ENCODE data around the gene NLRX1.
"Not testable (repeated sequence)": the region's sequence is repeated elsewhere in the genome, so short reads cannot be mapped to it uniquely, and the experiment has no call there.

Gene NLRX1

DNA sequence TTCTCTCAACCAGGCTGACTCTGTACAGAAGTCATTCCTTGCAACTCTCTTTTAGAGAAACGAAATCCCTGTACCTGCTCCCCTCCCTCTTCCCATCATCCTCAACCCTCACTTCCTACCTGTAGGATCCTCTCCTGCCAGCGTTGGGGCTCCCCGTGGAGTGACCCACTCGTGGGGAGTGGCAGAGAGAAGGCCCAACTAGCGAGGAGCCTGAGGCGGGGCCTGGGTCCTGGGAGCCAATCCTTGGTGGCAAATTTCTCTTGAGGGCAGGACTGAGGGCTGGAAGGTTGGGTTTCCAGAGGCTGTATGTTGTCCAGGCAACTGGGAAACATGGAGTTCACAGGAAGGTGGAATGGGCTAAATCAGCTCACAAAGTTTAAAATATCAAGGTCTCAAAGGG lies 27.2 kb downstream of the NLRX1 start:
- Histone ChIP-seq H3K4me1 (ENCODE audit: control insufficient read depth, insufficient read depth, low read length) (no peaks in the 10 kb centered on the region; the same call in 1 of the 2 replicates), H3K9me3 (ENCODE audit: control insufficient read depth, insufficient read depth, low read length) (no peaks in the 10 kb centered on the region), H3K36me3 (ENCODE audit: control insufficient read depth, insufficient read depth, low read length) (no peaks in the 10 kb centered on the region), H3K4me3 (ENCODE audit: low read length) (no peak overlapping the region), H3K27me3 (ENCODE audit: control insufficient read depth, insufficient read depth, low read length) (no peaks in the 10 kb centered on the region), H3K27ac (ENCODE audit: low read length) (no peak overlapping the region)
- peak; percentile 80 for DNase-seq (ENCODE audit: low read depth, low spot score)
- WGBS (ENCODE audit: insufficient coverage, insufficient read length) = no CpG with 5 or more reads among the region's 6 CpGs

DNA sequence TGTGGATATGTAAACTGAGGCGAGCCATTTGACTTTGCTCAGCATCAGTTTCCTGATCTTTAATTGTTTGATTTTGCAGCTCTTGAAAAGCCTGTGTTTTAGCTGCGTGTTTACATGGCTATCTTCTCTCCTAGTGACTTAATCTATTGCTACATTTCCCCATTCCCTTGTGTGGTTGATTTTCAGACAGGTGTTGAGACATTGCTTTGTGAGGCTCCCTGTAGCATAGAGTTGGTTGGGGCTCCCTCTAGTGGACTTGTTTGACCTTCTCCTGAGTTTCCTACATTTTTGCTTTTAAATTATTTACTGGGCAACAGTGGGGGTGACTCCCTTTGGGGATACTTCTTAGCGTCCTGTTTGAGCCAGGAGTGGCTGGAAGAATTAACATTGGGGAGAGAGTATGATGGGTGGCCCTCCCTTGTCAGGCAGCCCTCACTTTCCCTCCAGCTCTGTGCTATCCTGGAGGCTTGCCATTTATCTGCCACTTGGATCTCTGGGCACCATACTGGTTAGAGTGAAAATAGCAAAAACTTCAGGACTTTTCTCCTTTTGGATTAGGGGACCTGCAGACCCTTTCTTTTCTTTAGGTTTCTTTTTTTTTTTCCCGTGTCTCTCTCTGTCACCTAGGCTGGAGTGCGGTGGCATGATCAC lies 28.4 kb downstream of the NLRX1 start:
- peak; percentile 68 for DNase-seq (ENCODE audit: low read depth, low spot score)
- Histone ChIP-seq H3K27me3 (ENCODE audit: control insufficient read depth, insufficient read depth, low read length) (no peaks in the 10 kb centered on the region), H3K4me3 (ENCODE audit: low read length) (no peak overlapping the region), H3K9me3 (ENCODE audit: control insufficient read depth, insufficient read depth, low read length) (no peaks in the 10 kb centered on the region), H3K36me3 (ENCODE audit: control insufficient read depth, insufficient read depth, low read length) (no peaks in the 10 kb centered on the region), H3K27ac (ENCODE audit: low read length) (no peak overlapping the region), H3K4me1 (ENCODE audit: control insufficient read depth, insufficient read depth, low read length) (no peaks in the 10 kb centered on the region; the same call in 1 of the 2 replicates)
- WGBS (ENCODE audit: insufficient coverage, insufficient read length) = no CpG with 5 or more reads among the region's 5 CpGs

DNA sequence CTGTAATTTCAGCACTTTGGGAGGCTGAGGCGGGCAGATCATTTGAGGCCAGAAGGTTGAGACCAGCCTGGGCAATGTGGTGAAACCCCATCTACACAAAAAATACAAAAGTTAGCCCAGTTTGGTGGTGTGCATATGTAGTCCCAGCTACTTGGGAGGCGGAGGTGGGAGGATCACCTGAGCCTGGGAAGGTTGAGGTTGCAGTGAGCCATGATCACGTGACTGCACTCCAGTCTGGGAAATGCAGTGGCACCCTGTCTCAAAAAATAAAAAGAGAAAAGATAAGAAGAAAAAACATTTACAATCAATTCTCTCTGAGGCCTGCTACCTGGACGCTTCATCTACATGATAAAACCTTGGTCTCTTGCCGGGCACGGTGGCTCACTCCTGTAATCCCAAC lies 30.4 kb downstream of the NLRX1 start:
- Histone ChIP-seq H3K4me1 (ENCODE audit: control insufficient read depth, insufficient read depth, low read length) (no peaks in the 10 kb centered on the region; the same call in 1 of the 2 replicates), H3K36me3 (ENCODE audit: control insufficient read depth, insufficient read depth, low read length) (no peaks in the 10 kb centered on the region), H3K9me3 (ENCODE audit: control insufficient read depth, insufficient read depth, low read length) (no peaks in the 10 kb centered on the region), H3K4me3 (ENCODE audit: low read length) (no peak overlapping the region), H3K27me3 (ENCODE audit: control insufficient read depth, insufficient read depth, low read length) (no peaks in the 10 kb centered on the region), H3K27ac (ENCODE audit: low read length) (no peak overlapping the region)
- no peak for DNase-seq (ENCODE audit: low read depth, low spot score)
- WGBS (ENCODE audit: insufficient coverage, insufficient read length) = no CpG with 5 or more reads among the region's 6 CpGs

DNA sequence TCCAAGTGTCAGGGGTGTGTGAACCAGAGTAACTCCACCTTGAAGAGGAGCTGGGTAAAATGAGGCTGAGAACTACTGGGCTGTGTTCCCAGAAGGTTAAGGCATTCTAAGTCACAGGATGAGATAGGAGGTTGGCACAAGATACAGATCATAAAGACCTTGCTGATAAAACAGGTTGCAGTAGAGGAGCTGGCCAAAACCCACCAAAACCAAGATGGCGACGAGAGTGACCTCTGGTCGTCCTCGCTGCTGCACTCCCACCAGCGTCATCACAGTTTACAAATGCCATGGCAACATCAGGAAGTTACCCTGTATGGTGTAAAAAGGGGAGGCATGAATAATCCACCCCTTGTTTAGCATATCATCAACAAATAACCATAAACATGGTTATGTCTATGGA lies 32.7 kb downstream of the NLRX1 start:
- H3K4me1 ChIP-seq (ENCODE audit: control insufficient read depth, insufficient read depth, low read length); H3K4me3 ChIP-seq (ENCODE audit: low read length); H3K27ac ChIP-seq (ENCODE audit: low read length); H3K36me3 ChIP-seq (ENCODE audit: control insufficient read depth, insufficient read depth, low read length); DNase-seq (ENCODE audit: low read depth, low spot score); H3K9me3 ChIP-seq (ENCODE audit: control insufficient read depth, insufficient read depth, low read length); H3K27me3 ChIP-seq (ENCODE audit: control insufficient read depth, insufficient read depth, low read length): not testable (repeated sequence)
- no CpG with 5 or more reads among the region's 5 CpGs for WGBS (ENCODE audit: insufficient coverage, insufficient read length)

DNA sequence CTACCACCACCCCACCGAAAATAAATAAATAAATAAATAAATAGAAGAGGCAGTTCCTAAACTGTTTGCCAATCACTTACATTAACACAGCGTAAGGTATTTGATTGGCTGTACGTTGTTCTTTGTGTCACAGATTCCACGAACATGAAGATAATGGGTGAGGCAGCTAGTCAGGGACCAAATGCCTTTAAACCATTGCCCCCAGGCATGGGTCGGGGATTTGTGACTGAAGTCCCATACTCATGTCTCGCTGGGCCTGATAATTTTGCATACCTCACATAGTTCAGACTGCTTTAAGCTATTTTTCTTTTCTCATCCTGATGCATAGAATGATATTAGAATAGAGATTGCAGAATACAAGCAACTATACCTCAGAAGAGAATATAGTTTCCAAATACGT lies 34.0 kb downstream of the NLRX1 start:
- DNase-seq (ENCODE audit: low read depth, low spot score) = no peak
- no peaks in the 10 kb centered on the region for H3K4me1 ChIP-seq (ENCODE audit: control insufficient read depth, insufficient read depth, low read length)
- WGBS (ENCODE audit: insufficient coverage, insufficient read length) = no CpG with 5 or more reads among the region's 7 CpGs
- no peak overlapping the region for H3K4me3 ChIP-seq (ENCODE audit: low read length)
- H3K27ac ChIP-seq (ENCODE audit: low read length) = no peak overlapping the region
- H3K27me3 ChIP-seq (ENCODE audit: control insufficient read depth, insufficient read depth, low read length) = no peaks in the 10 kb centered on the region
- H3K9me3 ChIP-seq (ENCODE audit: control insufficient read depth, insufficient read depth, low read length) = no peaks in the 10 kb centered on the region
- H3K36me3 ChIP-seq (ENCODE audit: control insufficient read depth, insufficient read depth, low read length) = no peaks in the 10 kb centered on the region

DNA sequence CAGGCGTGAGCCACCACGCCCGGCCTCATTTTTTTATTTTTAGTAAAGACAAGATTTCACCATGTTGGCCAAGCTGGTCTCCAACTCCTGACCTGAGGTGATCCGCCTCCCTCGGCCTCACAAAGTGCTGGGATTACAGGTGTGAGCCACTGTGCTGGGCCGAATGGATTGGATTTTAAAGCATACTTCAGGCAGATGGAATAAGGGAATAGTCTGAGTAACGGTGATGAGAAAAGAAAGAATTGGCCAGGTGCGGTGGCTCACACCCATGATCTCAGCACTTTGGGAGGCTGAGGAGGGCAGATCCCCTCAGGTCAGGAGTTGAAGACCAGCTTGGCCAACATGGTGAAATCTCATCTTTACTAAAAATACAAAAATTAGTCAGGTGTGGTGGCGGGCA lies 35.5 kb downstream of the NLRX1 start:
- no peak for DNase-seq (ENCODE audit: low read depth, low spot score)
- H3K36me3 ChIP-seq (ENCODE audit: control insufficient read depth, insufficient read depth, low read length) = no peaks in the 10 kb centered on the region
- no peaks in the 10 kb centered on the region for H3K27me3 ChIP-seq (ENCODE audit: control insufficient read depth, insufficient read depth, low read length)
- no peaks in the 10 kb centered on the region for H3K4me1 ChIP-seq (ENCODE audit: control insufficient read depth, insufficient read depth, low read length)
- WGBS (ENCODE audit: insufficient coverage, insufficient read length) = no CpG with 5 or more reads among the region's 9 CpGs
- H3K9me3 ChIP-seq (ENCODE audit: control insufficient read depth, insufficient read depth, low read length) = no peaks in the 10 kb centered on the region
- H3K27ac ChIP-seq (ENCODE audit: low read length) = no peak overlapping the region
- H3K4me3 ChIP-seq (ENCODE audit: low read length) = no peak overlapping the region

DNA sequence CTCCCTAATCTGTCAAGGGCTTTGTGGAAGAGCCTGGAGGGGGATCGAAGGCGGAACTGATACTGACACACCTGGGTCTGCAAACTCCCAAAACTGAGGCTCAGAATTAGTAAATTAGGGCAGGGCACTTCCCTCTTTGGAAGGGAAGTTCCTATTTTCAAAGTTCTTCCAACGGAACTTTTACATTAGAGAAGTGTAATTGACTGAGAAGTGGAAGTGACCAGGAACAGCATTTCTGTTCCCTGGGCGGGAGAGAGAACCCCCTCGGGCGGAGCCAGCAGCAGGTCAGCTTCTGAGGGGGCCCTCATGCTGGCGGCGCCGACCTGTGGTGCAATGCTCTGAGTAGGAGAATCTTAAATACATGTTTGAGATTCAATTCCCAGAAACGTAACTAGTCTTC lies 36.6 kb downstream of the NLRX1 start:
- Histone ChIP-seq H3K27ac (ENCODE audit: low read length) (no peak overlapping the region), H3K9me3 (ENCODE audit: control insufficient read depth, insufficient read depth, low read length) (no peaks in the 10 kb centered on the region), H3K27me3 (ENCODE audit: control insufficient read depth, insufficient read depth, low read length) (no peaks in the 10 kb centered on the region), H3K36me3 (ENCODE audit: control insufficient read depth, insufficient read depth, low read length) (no peaks in the 10 kb centered on the region), H3K4me1 (ENCODE audit: control insufficient read depth, insufficient read depth, low read length) (no peaks in the 10 kb centered on the region), H3K4me3 (ENCODE audit: low read length) (no peak overlapping the region)
- no CpG with 5 or more reads among the region's 10 CpGs for WGBS (ENCODE audit: insufficient coverage, insufficient read length)
- DNase-seq (ENCODE audit: low read depth, low spot score) = no peak

DNA sequence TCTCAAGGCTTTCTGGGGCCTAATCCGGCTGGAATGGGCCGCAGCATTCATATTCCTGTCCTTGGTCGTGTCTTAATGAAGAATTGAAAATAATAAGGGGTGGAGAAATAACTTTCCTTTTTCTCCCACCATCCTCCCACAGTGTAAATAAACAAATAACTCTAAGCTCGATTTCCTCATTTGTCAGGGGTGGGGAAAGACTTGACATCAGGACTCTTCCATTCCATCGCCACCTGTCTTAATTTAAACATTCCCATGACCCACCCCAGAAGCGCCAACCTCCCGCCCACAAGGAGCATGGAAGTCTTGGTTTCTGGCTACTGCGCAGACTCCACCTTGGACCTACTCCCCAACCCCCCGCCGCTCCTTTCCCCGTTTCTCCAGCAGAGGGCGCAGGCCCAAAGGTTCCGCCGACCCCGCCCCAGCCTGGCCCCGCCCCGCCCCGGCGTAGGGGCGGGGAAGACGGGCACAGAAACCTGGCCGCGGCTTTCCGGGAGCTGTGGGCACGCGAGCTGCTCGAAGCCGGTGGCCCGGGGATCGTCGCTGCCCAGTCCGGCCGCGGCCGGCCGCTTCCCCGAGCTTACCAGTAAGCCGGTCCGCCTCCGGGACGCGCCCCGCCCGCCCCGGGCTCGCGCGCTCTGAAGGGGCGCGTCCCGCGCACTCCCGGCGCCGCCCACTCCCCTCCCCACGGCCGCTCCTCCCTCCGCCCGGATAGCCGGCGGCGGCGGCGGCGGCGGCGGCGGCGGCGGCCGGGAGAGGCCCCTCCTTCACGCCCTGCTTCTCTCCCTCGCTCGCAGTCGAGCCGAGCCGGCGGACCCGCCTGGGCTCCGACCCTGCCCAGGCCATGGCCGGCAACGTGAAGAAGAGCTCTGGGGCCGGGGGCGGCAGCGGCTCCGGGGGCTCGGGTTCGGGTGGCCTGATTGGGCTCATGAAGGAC lies 37.3 kb downstream of the NLRX1 start, which contains the start of gene CBL:
CBL (plus strand) TSS at position 766 of the 937 bp plus-strand sequence; CDS start at position 845, 79 bp downstream.
- Histone ChIP-seq H3K4me3 (ENCODE audit: low read length) (peak within 1 kb of the TSS; percentile 89), H3K36me3 (ENCODE audit: control insufficient read depth, insufficient read depth, low read length) (no peaks in the 10 kb centered on the region), H3K9me3 (ENCODE audit: control insufficient read depth, insufficient read depth, low read length) (no peaks in the 10 kb centered on the region), H3K27me3 (ENCODE audit: control insufficient read depth, insufficient read depth, low read length) (no peaks in the 10 kb centered on the region), H3K27ac (ENCODE audit: low read length) (no peak within 1 kb of the TSS), H3K4me1 (ENCODE audit: control insufficient read depth, insufficient read depth, low read length) (no peaks in the 10 kb centered on the region)
- no CpG with 5 or more reads among the region's 88 CpGs for WGBS (ENCODE audit: insufficient coverage, insufficient read length)
- DNase-seq (ENCODE audit: low read depth, low spot score) = peak; percentile 64

DNA sequence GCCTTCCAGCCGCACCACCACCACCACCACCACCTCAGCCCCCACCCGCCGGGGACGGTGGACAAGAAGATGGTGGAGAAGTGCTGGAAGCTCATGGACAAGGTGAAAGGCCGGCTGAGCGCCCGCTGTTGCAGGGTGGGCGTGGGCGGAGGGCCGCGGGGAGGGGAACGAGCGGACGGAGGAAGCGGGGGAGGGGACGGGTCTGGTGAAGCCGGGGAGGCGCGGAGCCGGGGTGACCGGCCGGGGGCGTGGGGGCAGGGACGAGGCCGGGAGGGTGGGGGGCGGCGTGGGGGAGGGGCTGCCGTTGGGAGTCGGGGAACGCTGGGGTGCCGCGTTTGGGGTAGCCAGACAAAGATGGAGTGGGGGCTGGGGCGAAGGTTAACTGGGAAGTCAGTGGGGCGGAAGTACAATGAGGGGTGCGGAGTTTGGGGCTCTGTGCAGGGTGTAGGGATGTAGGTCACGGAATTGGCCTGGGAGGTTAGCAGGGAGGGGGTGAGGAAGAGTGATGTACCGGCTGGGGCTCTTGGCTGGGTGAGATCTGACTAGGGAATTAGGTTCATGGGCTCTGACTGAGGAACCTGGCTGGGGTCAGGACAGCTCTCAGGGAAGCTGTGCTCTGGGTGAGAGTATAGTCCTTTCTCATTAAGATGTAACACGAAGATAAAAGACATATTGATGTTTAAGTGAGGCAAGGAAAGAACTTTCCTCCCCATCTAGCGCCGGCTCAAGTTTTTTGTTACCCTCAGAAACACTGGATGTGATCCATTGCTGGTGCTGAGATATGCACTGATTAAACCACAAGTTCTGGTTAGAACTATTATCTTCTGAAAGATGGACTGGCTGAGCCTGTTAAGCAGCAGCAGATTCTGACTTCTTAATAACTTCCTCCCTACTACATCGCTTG lies 38.2 kb downstream of the NLRX1 start:
- H3K27me3 ChIP-seq (ENCODE audit: control insufficient read depth, insufficient read depth, low read length) = no peaks in the 10 kb centered on the region
- no peaks in the 10 kb centered on the region for H3K4me1 ChIP-seq (ENCODE audit: control insufficient read depth, insufficient read depth, low read length)
- no peak for DNase-seq (ENCODE audit: low read depth, low spot score)
- no peaks in the 10 kb centered on the region for H3K36me3 ChIP-seq (ENCODE audit: control insufficient read depth, insufficient read depth, low read length)
- peak overlapping the region; percentile 89 for H3K4me3 ChIP-seq (ENCODE audit: low read length)
- WGBS (ENCODE audit: insufficient coverage, insufficient read length) = no CpG with 5 or more reads among the region's 41 CpGs
- no peaks in the 10 kb centered on the region for H3K9me3 ChIP-seq (ENCODE audit: control insufficient read depth, insufficient read depth, low read length)
- no peak overlapping the region for H3K27ac ChIP-seq (ENCODE audit: low read length)

DNA sequence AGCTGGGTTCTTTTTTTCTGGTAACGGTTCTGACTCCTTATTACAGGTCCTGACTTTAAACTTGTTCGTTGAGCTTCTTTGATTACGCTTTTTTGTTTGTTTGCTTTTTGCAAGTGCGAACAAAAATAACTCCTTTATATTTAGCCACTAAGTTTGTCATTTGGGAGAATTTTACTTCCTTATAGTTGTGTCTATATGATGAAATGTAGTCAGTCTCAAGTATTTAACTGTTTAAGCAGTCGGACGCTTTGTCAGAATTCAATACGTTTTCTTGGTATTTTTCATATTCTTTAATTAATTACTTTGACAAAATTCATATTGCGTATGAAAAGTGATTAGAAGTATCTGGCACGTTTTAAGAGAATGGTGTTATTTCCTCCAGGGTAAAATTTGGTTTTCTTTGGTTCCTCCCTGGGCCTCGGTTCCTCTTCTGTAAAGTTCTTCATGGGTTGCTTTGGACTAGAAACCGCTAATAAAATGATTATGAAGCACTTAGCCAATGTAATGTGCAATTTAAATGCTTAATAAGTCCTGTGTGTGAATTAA lies 39.0 kb downstream of the NLRX1 start:
- H3K27me3 ChIP-seq (ENCODE audit: control insufficient read depth, insufficient read depth, low read length) = no peaks in the 10 kb centered on the region
- no peaks in the 10 kb centered on the region for H3K36me3 ChIP-seq (ENCODE audit: control insufficient read depth, insufficient read depth, low read length)
- no peaks in the 10 kb centered on the region for H3K4me1 ChIP-seq (ENCODE audit: control insufficient read depth, insufficient read depth, low read length)
- peak overlapping the region; percentile 89; the same call in 1 of the 2 replicates for H3K4me3 ChIP-seq (ENCODE audit: low read length)
- no peaks in the 10 kb centered on the region for H3K9me3 ChIP-seq (ENCODE audit: control insufficient read depth, insufficient read depth, low read length)
- no peak for DNase-seq (ENCODE audit: low read depth, low spot score)
- WGBS (ENCODE audit: insufficient coverage, insufficient read length) = no CpG with 5 or more reads among the region's 11 CpGs
- H3K27ac ChIP-seq (ENCODE audit: low read length) = no peak overlapping the region
